SW480 (cell line): Measurements from ENCODE around the gene TOM1L2.
"Not testable (repeated sequence)": the region's sequence is repeated elsewhere in the genome, so short reads cannot be mapped to it uniquely, and the experiment has no call there.

Source experiments
- DNase-seq: peaks from one replicate; pipeline ENCODE4 v3.0.0-alpha.2; 2016; ENCODE audit warnings: low spot score

Gene TOM1L2

DNA sequence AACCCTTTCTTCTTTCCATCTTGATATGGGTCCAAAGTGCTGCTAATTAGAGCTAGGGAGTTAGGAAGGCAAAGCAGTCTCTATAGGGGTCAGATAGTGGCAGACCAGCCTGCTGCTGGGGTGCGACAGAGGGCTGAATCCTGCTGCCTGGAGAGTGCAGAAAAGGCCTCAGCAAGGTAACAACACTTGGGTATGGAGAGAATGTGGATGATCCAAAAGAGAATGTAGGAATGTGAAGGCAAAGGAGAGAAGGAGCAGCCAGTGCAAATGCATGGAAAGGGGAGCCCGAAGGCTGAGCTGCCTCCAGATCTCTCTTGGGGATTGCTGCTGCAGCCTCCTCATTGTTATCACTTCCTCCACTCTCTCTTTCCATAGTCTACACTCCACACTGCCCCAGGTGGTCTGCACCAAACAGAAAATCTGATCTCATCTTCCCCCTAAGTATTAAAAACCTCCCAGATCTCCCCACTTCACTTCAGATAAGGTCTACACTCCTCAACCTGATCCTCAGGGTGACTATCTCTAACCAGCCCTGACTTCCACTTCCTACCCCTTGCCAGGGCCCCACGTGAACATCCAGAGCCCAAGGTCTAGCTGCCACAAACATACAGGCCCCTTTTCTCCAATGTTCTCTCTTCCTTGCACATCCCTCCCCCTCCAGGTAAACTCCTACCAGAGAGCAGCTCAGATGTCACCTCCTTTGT is 28.8 kb downstream of the TOM1L2 start:
- no peak for DNase-seq

DNA sequence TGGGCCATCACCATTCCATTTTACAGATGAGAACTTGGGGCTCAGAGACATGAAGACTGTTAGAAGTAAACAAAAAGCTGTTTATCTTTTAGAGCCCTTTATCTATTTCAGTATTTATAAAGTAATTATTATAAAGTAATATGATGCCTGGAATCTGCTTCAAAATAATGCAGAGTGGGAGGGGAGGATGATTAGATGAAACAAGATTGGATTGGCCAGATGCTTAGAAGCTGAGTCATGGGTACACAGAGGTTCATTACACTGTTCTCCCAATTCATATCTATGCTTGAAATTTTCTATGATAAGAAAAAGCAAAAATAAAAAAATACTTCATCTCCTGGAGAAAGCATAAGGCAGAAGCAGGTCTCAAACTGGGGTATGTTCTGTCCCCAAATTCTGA is 29.4 kb downstream of the TOM1L2 start:
- DNase-seq, result peak; percentile 42

DNA sequence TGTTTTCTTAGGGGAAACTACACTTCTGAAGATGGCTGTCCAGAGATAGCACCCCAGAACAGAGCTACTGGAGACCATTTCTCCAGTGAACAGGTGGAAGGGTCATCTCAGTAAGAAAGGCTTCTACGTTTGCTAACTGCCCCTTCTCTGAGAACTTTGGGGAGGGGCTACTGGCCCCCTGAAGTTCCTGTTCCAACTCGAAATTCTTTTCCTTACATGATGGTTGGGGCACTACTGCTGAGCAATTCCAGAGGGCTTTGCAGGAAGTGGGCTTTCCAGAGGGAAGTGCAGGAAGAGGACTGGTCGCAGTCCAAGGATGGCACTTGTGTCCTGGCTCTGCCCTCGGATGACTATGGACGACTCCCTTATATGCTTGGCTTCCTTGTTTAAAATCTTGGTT is 31.2 kb downstream of the TOM1L2 start:
- DNase-seq, result no peak

DNA sequence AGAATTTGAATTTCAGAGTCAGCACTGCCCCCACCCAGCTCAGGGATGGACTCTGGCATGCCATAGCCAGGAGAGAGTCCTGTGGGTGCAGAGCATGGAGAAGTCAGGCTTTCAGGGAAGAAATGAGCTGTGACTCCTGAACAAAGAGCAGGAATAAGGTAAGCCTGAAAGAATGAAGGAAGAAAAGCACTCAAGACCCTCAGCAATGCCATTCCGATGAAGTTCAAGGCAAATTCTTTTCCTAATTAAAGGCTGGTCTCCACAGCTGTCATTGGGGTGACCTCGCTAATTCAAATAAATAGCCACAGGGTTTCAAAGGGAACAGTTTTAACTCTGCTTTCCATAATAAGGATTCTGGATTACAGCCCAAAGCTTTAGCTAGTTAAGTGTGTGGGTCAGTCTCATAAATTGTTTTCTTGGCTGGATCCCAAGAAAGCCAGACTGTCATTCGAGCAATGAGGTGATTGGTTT is 31.7 kb downstream of the TOM1L2 start:
- no peak for DNase-seq

DNA sequence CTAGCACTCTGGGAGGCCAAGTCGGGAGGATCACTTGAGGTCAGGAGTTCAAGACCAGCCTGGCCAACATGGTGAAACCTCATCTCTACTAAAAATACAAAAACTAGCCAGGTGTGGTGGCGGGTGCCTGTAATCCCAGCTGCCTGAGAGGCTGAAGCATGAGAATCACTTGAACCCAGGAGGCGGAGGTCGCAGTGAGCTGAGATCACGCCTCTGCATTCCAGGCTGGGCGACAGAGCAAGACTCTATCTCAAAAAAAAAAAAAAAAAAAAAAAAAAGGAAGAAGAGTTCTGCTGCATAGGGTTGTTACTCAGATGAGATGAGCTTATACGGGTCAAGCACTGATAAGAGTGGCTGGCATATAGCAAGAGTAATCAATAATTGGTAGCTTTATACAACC is 32.3 kb downstream of the TOM1L2 start:
- not testable (repeated sequence) for DNase-seq

DNA sequence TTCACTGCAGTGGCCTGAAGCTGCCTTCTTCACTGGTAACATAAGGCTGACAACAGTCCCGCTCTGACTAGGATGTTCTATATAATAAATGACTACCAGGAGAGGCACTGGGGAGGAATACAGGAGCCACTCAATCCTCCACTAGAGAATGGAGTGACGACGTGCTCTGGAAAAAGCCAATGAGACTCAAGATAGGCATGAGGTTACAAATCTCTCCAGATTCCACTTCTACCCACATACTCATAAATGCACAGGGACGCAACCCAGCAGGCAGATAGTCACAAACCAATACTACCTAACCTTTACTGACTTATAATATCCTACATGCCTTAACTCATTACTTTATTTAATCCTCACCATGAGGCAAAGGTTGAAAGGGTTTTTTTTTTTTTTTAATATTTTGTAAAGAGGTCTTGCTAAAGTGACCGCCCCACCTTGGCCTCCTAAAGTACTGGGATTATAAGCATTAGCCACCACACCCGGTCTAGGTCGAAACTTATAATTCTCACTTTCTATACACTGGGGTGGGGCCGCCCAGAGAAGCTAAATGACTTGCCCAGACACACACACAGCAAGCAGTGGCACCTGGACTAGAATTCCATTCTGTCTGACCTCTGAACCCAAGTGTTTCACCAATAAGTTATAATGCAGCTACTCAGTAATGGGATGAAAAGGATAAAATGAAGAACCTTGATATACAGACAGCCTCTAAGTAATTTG is 33.7 kb downstream of the TOM1L2 start:
- no peak for DNase-seq

DNA sequence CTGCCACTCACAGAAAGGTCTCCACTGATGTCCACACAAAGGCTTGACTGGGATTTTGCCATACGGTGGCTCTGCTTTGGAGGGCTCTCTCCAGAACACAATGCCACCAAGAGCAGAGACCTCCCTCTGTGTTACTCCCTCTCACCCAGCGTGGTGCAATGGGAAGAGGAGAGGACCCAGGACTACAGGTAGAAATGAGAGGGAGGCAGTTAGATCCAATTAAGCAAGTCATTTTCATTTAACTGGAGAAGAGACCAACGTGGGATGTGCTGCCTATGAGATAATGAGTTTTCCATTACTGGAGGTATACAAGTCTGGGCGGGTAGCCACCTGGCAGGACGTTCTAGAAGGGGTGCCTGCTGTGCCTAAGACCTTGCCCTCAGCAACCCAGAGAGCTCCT is 34.2 kb downstream of the TOM1L2 start:
- no peak for DNase-seq

DNA sequence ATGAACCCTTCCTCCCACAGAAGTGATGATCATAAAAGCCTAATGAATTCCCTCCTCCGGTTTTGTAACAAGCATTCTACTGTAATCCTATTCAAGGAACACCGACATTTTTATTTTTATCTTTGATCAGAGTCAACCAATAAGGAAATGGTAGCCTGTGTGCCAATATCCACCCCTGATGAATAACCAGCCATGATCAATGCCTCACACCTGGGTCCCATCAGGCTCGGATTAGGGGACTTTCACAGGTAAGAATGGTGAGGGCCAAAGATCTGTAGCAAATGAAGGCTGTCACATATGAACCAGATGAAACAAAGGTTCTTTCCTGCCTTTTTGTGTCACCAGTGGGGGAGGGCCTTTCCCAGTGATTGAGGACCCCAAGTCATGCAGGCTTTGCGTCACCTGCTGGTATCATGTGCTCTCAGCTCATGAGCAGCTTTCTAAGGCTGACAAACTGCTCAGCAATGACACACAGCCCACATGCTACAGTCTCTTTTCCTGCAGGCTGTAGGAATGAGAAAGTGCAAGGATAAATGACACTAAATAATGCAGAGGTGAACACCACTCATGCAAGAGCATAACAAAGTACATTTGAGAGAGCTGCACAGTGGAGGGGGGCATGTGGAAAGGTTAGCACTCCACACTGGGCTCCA is 34.9 kb downstream of the TOM1L2 start:
- no peak for DNase-seq

DNA sequence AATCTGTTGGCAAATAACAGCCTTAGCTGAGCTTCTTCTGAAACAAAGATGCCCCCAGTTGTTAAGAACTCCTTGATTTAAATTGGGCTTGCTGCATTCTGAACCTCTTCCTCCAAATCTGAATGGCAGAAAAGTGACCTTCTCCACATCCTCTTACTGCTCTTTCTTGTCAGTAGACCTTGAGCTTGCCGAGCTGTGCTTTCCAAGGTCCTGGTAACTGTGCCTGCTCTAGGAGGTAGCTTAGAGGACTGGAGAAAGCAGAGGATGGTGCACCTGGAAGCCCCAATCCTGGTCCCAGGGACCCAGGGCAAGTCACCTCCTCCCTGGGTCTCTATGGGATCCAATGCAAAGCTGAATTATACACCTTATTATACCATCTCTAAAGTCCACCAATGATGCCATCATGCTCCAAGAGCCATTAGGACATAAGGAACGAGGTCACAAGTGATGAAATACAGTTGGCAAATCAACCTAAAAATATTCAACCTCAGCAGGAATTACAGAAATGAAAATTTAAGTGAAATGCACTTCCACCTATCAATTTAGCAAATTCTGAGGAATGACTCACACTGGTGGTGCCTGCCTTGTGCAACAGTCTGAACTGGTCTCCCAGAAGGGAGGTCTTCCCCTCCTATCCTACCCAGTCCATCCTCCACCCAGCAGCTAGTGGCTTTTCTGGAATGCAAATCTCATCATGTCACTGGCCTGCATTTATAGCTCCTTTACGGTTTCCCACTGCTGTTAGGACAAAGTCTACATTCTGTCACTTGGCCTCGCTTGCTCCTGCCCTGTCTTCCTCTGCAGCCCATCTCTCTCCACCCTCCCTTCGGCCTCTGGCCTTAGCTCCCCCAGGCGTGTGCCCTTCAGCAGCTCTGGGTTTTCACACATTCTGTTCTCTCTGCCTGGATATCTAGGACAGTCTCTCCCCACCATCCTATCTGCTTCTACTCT is 36.6 kb downstream of the TOM1L2 start:
- peak; percentile 77 for DNase-seq

DNA sequence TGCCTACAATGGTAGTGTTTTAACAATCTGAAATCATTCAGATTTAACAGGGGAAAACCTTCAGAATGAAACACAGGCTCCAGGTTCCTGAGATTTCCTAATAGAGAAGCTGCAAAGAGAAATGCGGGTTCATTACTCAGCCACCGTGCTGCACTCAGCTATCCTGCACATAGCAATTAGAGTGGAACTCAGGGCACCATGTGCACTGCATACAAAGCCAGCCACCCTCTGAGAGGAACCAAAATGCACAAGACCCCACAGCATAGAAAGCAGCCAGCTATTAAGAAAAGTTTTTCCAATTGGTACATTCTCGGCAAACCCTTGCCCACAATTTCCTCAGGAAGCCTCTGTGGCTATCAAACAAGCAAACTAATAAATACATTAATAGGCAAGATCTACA is 37.4 kb downstream of the TOM1L2 start:
- DNase-seq, result no peak

DNA sequence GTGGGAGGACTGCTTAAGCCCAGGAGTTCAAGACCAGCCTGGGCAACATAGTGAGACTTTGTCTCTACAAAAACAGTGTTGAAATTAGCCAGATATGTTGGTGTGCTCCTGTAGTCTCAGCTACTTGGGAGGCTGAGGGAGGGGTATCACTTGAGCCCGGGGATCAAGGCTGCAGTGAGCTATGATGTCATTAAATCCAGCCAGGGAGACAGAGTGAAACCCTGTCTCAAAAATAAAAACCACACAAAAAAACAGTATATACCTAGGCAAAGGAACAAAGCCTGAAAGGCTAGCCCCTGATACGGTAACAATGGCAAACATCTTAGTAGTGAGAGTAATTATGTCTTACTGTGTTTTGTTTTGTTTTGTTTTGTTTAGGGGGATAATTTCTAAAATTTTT is 38.0 kb downstream of the TOM1L2 start:
- no peak for DNase-seq

DNA sequence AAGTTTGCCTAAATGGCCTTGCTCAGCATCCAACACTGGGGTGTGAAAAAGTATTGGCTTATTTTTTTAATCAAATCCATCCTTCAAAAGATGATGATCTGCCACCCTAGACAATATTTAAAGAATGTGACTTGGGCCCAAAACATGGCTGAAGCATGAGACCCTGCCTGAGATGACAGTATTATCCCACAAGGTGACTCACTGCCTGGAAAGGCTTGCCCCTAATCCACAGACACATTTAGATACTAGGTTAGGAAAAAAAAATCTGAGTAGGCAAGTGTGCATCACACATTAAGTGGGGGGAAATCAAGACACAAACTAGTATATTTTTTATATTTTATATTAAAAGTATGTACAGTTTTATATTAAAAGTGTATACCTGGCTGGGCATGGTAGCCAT is 38.4 kb downstream of the TOM1L2 start:
- DNase-seq, result no peak

DNA sequence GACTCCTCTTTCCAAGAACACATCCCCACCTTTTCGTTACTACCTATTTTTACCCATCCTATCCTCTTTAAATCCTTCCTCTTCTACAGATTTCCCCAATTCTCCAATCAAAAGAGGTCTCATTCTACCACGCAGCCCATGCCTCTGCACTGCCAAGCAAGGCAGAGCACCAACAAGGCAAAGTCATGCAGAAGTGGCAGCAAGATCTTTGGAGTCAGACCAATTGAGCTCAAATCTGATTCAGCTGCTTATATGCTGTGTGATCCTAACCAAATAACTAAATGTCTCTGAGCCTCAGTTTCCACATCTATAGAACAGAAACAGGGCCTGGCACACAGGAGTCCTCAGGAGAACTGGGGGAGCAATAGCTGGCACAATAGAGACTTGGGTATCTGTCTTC is 41.0 kb downstream of the TOM1L2 start:
- no peak for DNase-seq

DNA sequence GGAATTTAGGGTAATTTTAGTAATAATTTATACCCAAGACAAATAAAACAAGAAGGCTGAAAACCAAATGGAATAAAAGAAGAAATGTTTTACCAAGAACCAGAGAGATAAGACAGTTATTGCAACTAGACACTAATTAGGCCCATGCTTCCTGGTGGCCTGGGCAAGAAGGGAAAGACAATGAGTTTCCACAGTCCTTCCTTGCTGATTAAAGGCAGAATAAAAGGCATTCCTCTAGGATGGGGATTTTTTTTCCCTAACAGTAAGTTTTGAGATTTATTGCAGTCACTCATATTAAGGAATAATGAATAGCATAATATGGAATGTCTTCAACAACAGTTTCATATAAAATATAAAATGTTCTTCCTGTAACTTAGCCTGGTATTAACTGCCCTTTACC is 41.5 kb downstream of the TOM1L2 start:
- no peak for DNase-seq

DNA sequence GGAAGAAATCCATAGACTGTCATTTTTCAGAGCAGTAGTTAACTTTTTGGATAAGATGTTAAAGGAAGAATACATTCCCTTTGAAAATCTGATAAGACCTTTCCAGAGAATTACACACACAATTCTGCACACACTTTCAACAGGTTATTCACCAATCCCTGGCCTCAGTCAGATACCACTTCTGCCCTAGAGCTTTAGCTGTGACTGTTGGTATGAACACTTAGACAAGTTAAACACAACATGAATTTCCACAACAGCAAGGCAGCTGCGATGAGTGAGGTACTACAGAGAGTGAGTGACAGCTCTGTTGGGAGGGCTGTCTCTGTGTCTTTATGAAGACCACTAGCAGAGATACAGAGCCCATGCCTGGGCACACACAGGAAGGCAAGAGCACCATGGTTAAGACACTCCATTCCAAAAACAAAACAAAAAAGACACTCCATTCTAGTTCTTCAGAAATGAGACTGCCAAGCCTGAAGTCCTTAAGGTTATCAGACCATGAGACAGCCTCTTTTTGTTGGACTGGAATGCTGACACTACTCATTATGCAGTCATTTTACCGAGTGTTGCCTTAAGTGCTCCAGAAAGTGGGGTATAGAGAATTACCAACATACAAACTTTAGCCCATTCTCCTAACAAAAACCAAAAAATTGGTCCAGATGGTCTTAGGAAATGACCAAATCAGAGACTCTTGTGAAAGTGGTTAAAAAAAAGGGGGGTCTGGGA is 42.4 kb downstream of the TOM1L2 start:
- DNase-seq, result no peak

DNA sequence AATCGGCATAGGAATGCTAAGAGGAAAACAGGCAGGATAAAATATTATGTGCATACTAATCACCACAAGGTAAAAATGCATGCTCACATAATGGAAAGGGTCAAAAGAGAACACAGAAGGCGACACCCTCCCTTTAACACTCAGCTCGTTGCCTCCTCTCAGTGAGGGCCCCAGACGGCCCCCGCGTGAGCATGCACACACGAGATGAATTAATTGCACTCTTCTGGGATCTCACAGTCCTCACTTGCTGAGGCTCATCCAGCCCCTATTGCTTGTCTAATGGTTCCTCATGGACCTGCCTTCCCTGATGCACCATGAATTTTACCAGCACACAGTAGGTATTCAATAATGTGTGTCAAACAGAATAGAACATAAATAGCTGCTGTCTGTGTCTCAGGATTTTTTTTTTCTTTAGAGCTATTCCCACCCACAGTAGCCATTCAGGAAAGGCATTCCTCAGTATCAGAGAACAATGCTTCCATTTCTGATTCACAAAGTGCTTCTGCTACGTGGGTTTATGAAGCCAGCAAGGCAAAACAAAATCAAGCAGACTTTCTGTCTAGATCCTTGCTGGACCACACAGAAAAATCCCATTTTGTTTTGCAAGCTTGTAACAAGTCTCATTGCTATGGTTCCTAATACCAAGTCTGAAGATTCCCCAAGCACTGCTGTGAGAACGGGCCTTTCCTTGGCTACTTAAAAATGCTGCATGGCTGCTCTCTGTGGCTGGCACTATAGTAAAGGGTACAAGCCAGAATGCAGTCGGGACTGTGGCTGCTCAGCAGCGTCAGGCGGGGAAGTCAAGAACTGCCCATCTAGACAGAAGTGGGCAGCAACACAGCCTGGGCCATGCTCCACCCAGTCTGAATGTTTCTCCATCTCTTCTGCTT is 43.6 kb downstream of the TOM1L2 start:
- DNase-seq, result no peak

DNA sequence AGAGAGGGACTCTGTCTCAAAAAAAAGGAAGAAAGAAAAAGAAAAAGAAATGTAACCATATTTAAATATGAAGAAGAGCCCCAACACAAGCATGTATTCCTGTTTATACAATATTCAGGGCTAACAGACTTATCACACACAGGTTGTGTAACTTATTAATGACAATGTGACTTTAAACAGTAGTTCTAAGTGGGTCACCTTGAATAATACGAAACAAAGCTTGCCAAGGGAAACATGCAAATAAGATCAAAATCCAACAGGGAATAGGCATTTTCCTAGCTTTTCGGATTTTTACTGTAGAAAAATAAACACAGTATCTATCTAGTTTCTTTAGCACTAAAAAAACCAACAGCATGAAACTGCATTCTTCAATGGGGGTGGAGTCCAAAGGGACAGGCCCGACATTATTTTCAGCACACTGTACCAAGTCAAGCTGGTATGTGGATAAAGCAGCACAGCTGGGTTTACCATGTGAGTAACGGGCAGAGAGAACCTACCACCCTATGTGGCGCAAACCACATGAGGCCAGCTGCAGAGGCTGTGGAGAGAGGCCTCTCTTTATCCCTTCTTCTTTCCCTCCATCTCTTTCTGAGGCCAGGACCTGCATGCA is 45.3 kb downstream of the TOM1L2 start:
- DNase-seq, result no peak

DNA sequence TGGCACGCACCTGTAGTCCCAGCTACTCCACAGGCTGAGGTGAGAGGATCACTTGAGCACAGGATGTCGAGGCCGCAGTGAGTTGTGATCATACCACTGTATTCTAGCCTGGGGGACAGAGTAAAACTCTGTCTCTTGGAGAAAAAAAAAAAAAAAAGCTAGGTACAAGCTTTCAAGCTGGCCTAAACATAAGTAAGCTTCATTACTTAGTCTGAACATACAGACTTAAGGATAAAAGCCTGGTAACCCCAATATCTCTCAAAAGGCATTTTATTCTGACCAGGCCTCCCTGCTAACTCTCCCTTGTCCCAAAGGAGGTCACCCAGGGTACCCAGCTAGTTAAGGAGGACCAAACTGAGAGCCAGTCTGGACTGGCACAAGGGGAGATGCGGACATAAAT is 46.2 kb downstream of the TOM1L2 start:
- no peak for DNase-seq

DNA sequence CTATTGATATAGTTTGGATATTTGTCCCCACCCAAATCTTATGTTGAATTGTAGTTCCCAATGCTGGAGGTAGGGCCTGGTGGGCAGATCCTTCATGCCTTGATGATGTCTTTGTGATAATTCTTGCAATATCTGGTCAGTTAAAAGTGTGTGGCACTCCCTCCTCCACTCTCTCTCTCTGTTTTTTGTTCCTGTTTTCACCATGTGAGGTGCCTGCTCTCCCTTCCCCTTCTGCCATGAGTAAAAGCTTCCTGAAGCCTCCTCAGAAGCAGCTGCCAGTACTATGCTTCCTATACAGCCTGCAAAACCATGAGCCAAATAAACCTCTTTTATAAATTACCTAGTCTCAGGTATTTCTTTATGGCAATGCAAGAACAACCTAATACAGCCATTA is 47.3 kb downstream of the TOM1L2 start:
- DNase-seq, result no peak
